HG02623 (cell line): Measurements from ENCODE around the gene PIK3C2B.
A peak's percentile ranks its signal among the peaks of the same experiment; 100 is the strongest.
"Not testable (repeated sequence)": the region's sequence is repeated elsewhere in the genome, so short reads cannot be mapped to it uniquely, and the experiment has no call there.

Experiments used
- ATAC-seq: cut with Tn5 transposase; IDR thresholded peaks from one replicate; pipeline ENCODE4 v1.9.1; 2021; ENCODE audit warnings: moderate library complexity; ENCODE audit not compliant: unreplicated experiment

Gene PIK3C2B

DNA sequence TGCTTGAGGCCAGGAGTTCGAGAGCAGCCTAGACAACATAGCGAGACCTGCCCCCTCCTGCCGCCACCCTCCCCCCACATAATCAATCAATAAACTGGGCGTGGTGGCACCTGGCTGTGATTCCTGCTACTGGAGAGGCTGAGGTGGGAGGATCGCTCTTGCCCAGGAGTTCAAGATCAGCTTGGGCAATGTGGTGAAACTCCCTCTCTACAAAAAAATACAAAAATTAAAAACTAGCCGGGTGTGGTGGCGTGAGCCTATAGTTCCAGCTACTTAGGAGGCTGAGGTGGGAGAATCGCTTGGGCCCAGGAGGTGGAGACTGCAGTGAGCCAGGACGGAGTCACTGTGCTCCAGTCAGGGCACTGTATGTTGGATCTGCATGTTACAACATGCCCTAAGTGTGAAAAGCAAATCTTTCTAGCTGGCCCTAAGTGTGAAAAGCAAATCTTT is 14.6 kb upstream of the PIK3C2B start:
- ATAC-seq: no peak

DNA sequence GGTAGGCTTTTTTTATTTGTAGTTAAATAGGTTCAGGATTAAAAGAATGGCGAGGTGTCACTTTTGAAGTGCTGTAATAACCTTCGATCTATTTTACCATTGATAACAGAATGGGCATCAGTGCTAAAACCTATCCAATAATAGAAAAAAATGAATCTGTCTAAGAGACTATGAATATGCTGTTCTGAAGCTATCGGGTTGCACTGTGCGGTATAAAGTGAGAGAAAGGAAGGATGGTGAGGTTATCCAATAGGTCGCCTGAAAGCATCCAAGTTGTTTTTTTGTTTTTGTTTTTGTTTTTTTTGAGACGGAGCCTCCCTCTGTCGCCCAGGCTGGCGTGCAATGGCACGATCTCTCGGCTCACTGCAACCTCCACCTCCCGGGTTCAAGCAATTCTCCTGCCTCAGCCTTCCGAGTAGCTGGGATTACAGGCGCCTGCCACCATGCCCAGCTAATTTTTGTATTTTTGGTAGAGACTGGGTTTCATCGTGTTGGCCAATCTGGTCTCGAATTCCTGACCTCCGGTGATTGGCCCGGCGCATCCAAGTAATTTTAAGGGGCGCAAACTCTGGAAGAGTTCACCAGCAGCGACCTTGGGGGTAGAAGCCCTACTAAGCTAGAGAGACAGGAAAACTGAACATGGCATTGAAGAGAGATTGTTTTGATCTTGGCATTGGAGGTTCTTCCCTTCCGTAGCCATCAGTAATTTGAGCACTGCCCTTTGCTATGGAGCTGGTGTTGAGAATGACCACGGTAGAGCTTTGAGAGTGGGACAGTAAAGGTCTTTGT is 12.9 kb upstream of the PIK3C2B start:
- peak; percentile 4 for ATAC-seq

DNA sequence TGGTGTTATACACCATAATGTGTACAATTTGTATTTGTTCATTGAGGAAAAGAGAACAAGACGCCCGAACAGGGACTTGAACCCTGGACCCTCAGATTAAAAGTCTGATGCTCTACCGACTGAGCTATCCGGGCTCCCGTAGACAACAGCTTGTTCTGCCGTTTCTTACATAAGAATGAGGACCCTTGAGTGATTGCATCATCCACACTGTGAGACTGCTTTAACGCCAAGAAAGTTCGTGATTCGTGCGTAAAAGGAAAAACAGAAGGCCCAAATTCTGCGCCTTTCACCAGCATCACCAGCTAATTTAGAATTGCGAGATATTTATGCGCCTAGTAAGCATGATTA is 12.3 kb upstream of the PIK3C2B start:
- ATAC-seq: peak; percentile 55

DNA sequence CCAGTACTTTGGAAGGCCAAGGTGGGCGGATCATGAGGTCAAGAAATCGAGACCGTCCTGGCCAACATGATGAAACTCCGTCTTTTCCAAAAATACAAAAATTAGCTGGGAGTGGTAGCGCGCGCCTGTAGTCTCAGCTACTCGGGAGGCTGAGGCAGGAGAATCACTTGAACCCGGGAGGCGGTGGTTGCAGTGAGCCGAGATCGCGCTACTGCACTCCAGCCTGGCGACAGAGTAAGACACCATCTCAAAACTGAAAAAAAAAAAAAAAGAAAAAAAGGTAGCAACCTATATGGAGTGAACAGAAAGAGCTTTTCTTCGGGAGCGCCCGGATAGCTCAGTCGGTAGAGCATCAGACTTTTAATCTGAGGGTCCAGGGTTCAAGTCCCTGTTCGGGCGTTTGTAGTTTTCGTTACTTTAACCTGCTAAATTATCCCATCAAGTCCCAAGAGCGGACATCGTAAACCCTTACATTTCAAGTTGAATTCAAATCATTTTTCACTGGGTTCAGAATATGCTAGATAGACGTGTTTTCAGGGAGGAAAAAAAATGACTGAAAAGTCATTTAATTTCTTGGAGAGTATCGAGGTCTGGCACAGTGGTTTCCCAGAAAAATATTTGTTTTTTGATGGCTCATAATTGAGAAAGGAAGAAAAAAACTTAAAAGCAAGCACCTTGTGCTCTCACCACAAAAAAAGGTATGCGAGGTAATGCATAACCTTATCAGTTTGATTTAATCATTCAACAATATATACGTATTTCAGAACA is 11.8 kb upstream of the PIK3C2B start:
- peak; percentile 46 for ATAC-seq

DNA sequence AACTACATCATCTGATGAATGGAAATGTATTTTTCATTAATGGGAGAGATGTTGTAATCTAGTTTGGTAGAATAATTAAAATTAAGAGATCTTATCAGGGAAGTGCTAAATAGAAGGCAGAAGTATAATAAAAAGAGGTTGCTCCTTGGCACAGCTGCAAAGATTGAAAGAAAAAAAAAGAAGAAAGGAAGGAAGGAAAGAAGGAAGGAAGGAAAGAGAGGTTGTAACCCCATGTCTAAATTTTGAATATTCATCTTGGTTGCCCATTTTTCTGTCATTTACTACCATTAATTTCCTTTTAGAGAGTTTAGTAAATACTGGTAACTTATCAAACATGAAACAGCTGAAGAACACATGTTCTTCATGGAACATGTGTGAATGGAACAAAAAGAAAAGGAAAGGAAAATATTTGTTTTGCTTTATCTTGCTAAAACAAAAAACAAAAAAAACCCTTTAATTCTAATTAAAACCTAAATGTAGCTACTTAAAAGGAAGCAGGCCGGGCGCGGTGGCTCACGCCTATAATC is 11.1 kb upstream of the PIK3C2B start:
- ATAC-seq: no peak

DNA sequence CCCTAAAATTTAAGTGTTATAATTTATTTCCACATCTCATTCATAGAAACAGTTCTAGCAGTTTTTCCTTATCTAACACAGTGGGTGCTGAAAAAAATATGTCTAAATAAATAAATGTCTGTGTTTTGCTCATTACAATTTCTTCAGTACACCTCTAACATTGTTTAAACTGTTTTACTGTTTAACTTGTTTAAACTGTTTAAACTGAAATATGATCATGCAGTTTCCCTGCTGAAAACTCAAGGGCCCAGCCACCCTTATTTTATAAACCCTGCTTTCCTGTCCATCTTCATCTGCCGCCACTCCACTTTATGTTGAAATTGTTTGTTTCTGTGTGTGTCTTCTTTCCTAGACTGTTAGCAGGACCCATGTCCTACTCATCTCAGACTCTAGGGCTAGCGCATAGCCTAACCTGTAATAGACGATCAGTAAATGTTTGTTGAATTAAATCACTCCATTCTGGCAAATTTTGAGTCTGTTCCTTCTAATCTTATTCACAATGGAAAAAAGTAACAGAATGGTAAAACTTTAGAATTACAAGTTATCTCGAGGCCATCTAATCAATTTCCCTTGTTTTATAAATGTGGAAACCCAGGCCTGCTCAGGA is 9.4 kb upstream of the PIK3C2B start:
- ATAC-seq: no peak

DNA sequence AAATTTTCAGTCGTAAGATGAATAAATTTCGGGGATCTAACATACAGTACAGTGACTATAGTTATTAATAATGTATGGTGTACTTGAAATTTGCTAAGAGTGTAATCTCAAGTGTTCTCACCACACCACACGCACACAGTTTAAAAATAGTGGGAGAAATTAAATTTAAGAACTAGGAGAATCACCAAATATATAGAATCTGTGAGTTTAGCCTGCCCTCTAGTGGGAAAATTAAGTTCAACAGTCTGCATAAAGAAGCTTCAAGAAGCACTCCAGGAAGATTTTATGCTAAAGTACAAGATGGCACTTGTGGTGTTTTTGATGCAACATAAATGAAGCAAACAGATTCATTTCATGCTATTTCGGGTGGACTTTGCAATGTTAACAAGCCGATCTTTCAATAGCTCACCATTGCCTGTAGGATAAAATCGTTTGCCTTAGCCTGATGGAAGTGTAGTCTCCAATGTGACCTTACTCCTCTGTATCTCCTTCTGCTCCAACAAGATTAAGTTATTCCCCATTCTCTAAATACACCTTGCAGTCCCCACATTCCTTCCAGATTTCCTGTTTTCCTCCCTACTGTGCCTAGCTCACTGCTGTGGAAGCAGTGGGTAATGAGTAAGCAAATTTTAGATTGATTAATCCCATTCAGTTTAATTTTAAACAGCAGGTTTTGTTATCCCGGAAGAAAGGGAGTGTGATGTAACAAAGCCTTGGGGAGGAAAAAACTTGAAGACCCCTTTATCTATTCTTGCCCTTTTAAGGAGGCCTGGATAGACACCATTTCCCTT is 8.7 kb upstream of the PIK3C2B start:
- ATAC-seq: no peak

DNA sequence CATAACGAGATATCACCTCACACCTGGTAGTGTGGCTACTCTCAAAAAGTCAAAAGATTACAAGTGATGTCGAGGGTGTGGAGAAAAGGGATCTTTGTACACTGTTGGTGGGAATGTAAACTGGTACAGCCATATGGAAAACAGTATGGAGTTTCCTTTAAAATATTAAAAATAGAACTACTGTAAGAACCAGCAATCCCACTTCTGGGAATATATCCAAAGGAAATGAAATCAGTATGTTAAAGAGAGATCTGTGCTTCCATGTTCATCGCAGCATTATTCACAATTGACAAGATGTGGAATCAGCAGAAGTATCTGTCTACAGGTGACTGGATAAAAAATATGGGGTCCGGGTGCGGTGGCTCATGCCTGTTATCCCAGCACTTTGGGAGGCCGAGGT is 7.6 kb upstream of the PIK3C2B start:
- no peak for ATAC-seq

DNA sequence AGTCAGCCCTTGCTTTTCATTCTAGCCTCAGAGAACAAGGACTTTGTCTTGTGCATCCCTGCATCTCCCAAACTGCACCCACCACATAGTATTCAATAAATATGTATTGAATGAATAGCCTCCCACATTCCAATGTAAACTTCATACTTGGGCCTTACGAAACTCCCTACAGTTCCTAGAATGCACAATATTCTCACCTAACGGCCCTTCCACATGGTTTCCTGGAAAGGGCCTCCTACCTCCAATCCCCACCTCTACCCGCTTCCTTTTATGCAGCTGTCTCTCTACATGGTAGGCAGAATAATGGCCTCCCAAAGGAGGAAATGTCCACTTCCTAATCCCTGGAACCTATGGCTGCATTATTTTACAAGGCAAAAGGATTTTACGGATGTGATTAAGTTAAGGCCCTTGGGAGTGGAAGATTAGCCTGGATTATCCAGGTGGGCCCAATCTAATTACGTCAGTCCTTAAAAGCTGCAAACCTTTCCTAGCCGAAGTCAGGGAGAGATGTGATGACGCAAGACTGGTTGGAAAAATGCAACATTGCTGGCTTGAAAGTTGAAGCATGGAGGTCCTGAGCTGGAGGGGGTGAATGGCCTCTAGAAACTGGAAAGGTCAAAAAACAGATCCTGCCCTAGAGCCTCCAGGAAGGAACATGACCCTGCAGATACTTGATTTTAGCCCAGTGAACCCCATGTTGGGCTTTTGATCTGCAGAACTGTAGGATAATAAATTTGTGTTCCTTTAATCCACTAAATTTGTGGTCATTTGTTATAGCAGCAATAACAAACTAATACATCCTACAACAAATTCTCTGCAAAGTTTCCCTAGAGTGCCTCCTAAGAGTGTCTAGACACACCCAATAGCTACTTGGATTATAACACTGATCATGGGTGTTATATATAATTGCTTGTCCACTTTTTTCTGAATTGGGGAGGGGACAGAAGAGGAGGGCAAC is 5.2 kb upstream of the PIK3C2B start:
- no peak for ATAC-seq

DNA sequence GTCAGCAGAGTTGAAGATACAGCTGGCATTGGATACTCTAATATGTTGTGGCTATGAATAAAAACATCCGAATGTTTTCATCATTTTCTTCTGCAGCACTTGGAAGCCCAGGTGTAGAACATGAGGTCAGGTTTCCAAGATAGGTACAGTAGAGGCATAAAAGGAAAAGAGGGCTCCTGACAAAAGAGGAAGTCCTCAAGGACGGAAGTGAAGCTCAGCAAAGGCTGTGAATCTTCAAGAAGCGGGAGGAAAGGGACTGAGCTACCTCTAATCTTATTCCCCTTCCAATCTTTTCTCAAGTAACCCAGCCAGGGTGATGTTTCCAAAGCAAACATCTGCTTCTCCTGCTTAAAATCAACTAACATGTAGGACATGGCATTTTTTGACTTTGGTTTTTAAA is 4.4 kb upstream of the PIK3C2B start:
- no peak for ATAC-seq

DNA sequence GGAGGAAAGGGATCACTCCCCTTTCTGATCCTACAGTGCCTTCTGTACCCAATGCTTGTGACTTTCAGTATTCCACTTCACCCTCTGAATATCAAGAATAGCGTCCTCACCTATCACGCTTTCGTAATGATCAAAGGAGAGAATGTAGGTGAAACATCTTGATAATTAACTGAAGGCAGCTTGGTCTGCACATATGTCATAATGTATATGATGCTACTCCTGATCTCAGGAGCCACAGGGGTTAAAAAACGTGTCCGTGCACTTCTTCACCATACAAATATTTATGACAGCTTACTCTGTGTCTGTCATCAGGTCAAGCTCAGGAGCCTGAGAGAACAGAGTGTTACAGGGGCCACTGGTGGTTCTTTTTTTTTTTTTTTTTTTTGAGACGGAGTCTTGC is 1.2 kb upstream of the PIK3C2B start:
- ATAC-seq: no peak

DNA sequence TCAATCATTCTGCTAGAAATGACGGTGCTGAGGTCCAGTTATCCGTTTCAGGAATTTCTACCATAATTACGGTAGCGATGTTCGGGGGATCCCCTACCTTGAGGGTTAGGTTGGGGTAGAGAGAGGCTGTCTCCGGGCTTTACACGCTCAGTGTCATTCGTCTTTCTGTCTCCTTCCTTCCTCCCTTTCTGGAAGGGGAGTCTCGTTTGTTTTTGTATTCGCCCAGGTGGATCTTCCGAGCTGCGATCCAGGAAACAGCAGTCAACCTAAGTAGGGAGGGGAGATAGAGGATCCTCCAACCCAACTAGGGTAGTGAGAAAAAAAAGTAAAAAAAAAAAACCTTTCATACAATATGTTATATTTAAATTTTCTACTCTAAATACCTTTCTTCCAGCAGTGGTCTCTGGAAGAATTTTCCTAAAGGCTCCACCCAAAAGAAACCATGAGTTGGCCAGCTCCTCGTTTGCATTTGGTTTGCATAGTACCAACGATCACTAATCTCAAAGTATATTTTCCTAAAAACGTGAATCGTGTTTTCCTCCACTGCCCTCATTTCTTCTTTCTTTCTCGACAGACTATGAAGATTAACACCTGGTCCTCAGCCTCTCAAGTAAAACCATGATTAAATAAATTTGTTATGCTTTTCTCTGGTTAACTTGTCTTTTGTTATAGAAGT is 611 bp upstream of the PIK3C2B start:
- ATAC-seq: peak; percentile 29

DNA sequence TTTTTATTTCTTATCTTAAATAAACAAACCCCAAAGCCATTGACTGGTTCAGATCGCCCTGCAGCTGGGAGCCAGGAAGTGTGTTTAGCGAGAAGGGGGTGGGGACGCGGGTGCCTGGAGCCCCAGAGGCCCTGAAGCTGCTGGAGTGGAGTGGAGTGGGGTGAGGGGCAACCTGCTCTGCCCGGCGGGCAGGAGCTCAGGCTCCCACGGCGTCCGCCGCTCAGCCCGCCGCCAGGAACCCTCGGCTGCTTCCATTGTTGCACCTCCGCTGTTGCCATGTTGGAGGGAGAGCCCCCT is 673 bp downstream of the PIK3C2B start:
- peak; percentile 24 for ATAC-seq

DNA sequence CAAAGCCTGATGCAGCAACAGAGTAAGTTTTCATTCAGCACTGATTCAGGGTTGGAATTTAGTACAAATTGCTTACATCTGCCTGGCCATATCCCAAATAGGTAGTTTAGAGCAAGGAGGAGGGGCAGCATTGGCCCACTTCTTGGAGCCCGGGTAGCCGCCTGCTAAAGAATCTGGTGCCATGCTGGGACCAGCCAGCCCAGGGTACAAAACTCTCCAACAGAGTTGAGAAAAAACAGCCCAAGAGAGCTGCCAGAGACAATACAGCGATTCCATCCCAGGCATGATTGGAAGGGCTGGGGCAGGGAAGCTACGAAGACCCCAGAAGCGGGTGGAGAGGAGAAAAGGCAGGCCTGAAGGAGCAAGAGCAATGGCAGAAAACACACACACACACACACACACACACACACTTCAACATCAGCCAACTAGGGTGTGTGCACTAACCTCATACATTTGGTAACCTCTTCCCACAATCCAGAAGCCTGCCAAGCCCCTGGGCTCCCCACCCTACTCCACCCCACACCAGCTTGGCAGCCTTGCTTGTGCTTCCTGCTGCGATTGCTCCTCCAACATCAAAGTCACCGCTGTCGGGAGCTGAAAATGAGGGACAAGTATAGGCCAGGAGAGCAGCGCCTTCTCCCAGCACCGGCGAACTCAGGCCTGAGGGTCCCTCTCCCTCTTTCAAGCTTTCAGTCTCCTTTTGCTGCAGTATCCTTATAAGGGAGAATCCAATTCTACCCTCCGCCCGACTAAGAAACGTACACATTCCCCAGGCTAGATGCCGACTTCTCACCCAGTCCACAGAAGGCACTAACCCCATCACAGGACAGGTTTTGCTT is 1.2 kb downstream of the PIK3C2B start:
- ATAC-seq: no peak

DNA sequence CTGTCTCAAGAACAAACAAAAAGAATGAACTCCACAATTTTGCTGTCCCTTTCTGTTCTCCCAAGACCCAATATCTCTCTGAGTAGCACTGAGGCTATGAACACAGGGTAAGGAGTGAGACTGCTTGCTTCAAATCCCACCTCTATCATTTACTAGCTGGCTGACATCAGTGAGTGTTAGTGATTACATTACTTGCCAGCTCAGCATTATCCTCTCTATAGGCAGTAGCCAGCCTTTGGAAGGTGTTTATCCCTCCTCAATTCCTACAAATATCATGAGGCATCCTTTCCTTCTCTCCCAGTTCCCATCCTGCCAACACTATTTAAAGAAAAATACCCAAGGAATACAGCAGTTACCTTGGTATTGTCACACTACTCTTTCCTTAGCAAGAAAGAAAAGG is 3.0 kb downstream of the PIK3C2B start:
- no peak for ATAC-seq

DNA sequence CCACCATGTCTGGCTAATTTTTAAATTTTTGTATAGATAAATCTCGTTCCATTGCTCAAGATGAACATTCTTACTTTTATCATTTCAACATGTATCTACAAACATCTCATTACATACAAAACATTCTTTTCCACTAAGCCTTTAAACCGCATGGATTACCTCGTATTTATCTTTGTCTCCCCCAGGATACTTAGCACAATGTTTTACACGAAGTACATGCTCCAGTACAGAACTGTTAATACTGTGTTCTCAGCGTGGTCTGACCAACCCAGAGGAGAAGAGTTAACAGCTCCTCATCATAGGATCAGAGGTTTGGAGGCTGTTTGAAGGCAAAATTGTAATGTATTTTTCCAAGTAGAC is 7.4 kb downstream of the PIK3C2B start:
- no peak for ATAC-seq

DNA sequence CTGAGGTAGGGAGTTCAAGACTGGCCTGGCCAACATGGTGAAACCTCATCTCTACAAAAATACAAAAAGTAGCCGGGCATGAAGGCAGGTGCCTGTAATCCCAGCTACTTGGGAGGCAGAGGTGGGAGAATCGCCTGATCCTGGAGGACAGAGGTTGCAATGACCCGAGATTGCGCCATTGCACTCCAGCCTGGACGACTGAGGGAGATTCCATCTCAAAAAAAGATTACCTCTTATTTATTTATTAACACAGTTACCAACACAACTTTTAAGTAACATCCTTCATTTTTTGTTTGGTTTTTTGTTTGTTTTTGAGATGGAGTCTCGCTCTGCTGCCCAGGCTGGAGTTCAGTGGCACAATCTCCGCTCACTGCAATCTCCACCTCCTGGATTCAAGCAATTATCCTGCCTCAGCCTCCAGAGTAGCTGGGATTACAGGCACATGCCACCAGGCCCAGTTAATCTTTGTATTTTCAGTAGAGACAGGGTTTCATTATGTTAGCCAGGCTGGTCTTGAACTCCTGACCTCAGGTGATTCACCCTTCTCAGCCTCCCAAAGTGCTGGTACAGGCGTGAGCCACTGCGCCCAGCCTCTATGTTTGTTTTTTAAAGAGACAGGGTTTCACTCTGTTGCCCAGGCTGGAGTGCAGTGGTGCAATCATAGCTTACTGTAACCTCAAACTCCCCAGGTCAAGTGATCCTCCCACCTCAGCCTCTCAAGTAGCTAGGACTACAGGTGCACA is 7.9 kb downstream of the PIK3C2B start:
- ATAC-seq: not testable (repeated sequence)

DNA sequence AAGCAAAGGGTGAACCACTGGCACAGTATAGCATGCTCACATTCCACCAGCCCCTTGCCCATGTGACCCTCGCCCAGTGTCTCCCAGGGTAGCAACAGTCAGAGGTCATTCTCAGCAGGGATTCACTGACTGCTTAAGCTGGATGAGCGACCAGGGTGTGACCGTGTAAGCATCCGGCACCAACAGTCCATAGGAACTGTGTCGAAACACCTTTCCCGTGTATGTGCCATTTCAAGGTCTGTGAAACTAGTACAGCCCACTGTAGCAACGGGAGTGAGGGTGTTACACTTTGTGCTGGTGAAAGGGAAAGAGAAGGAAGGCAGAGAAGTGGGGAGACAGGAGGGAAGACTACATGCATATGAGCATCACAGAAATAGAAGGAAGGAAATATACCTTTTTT is 10.8 kb downstream of the PIK3C2B start:
- no peak for ATAC-seq
